MCF 10A (cell line): ENCODE results near the gene CNN2. TPM values are rescaled to one million over a fixed set of nuclear protein-coding genes. Genes with fewer than 3 reads are reported as not detected.

Experiments
- BruUV-seq: library from RNA; stranded (reverse); fragments of 400-500 nt; replicated peaks from 2 replicates; lab custom pipeline; 2021; lab: Mats Ljungman, UMichigan
- CTCF ChIA-PET: fragments of 300-600 bp; sonication (Branson Sonifier 250); formaldehyde crosslinking; extraction: SDS; loops from one replicate; lab custom pipeline; 2021; ENCODE audit warnings: antibody characterized with exemption, inconsistent platforms; lab: Yijun Ruan, JAX
- POLR2A ChIA-PET: fragments of 300-600, 350-650 bp; sonication (Branson Sonifier 250); formaldehyde crosslinking; extraction: SDS; loops from one replicate; lab custom pipeline; 2020; ENCODE audit warnings: antibody characterized with exemption, inconsistent platforms; lab: Yijun Ruan, JAX
- DNase-seq: peaks from one replicate; pipeline ENCODE4 v3.0.0-alpha.2; 2018; ENCODE audit not compliant: unreplicated experiment
- H3K27ac Mint-ChIP-seq: one replicate; pipeline ENCODE4 v1.8.0; 2022; ENCODE audit warnings: mild to moderate bottlenecking, low read depth, mixed read lengths; ENCODE audit not compliant: unreplicated experiment
- H3K27me3 Mint-ChIP-seq: one replicate; pipeline ENCODE4 v1.8.0; 2022; ENCODE audit warnings: mixed read lengths; ENCODE audit not compliant: insufficient read depth, unreplicated experiment
- H3K36me3 Mint-ChIP-seq: one replicate; pipeline ENCODE4 v1.8.0; 2022; ENCODE audit warnings: mild to moderate bottlenecking, moderate library complexity, mixed read lengths; ENCODE audit not compliant: insufficient read depth, unreplicated experiment
- H3K4me1 Mint-ChIP-seq: one replicate; pipeline ENCODE4 v1.8.0; 2022; ENCODE audit warnings: mixed read lengths; ENCODE audit not compliant: insufficient read depth, unreplicated experiment
- H3K4me3 Mint-ChIP-seq: one replicate; pipeline ENCODE4 v1.8.0; 2022; ENCODE audit warnings: mild to moderate bottlenecking, moderate library complexity, mixed read lengths; ENCODE audit not compliant: unreplicated experiment
- H3K9me3 Mint-ChIP-seq: one replicate; pipeline ENCODE4 v1.8.0; 2022; ENCODE audit warnings: mixed read lengths; ENCODE audit not compliant: unreplicated experiment
- intact Hi-C: fragments of 100-400 bp; cut with micrococcal nuclease; formaldehyde crosslinking; loops from 2 replicates; pipeline ENCODE4 v1.14.1; 2022
- total RNA-seq: library from RNA; stranded (reverse); gene quantifications from 2 replicates; pipeline ENCODE4 v1.2.3, GENCODE V29; 2022
- TF ChIP-seq, protein P1 (sequence below): fragments of 200-600 bp; IDR thresholded peaks from one replicate; pipeline ENCODE4 v1.8.0; 2022; ENCODE audit warnings: antibody characterized with exemption, mild to moderate bottlenecking; ENCODE audit not compliant: unreplicated experiment

The CNN2 gene
- total RNA-seq, 1 experiment from 2014 or later = 166 TPM

DNA sequence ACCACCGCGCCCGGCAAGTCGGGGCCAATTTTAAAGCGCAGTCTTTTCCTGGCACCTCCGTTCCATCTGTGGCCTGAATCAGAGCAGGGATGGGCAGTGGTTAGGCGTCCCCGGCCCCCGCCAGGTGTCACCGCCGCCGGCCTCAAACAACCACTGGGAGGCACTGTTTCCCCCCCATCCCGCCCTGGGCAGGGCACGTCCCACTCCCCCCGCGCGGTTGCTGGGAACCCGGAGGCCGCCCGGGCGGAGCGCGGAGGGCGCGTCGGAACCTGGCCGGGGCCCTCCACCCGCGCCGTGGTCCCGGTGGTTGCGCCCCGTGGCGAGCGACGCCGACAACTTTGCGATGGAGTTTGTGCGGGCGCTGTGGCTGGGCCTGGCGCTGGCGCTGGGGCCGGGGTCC, 26.3 kb upstream of the CNN2 start, which contains the start of gene GRIN3B:
GRIN3B (plus strand) TSS at position 325 of the 400 bp plus-strand sequence; CDS start at position 344, 19 bp downstream.
- intact Hi-C loops = no loop called here
- DNase-seq = no peak
- TF ChIP-seq, protein P1, sequence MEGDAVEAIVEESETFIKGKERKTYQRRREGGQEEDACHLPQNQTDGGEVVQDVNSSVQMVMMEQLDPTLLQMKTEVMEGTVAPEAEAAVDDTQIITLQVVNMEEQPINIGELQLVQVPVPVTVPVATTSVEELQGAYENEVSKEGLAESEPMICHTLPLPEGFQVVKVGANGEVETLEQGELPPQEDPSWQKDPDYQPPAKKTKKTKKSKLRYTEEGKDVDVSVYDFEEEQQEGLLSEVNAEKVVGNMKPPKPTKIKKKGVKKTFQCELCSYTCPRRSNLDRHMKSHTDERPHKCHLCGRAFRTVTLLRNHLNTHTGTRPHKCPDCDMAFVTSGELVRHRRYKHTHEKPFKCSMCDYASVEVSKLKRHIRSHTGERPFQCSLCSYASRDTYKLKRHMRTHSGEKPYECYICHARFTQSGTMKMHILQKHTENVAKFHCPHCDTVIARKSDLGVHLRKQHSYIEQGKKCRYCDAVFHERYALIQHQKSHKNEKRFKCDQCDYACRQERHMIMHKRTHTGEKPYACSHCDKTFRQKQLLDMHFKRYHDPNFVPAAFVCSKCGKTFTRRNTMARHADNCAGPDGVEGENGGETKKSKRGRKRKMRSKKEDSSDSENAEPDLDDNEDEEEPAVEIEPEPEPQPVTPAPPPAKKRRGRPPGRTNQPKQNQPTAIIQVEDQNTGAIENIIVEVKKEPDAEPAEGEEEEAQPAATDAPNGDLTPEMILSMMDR = peak; percentile 34
- Mint-ChIP-seq H3K36me3 (peaks cover 6% of the 10 kb centered on the region), H3K4me3 (no peak within 1 kb of the TSS), H3K27me3 (peaks cover 17% of the 10 kb centered on the region), H3K4me1 (peaks cover 6% of the 10 kb centered on the region), H3K27ac (no peak within 1 kb of the TSS), H3K9me3 (no peaks in the 10 kb centered on the region)
- no TSS peak for BruUV-seq
- ChIA-PET POLR2A (no interaction called here), CTCF (interaction anchor here (1.5 kb wide), 1 partner anchor 204 kb away, joined by 3 read pairs; no protein-coding TSS in a partner anchor)

DNA sequence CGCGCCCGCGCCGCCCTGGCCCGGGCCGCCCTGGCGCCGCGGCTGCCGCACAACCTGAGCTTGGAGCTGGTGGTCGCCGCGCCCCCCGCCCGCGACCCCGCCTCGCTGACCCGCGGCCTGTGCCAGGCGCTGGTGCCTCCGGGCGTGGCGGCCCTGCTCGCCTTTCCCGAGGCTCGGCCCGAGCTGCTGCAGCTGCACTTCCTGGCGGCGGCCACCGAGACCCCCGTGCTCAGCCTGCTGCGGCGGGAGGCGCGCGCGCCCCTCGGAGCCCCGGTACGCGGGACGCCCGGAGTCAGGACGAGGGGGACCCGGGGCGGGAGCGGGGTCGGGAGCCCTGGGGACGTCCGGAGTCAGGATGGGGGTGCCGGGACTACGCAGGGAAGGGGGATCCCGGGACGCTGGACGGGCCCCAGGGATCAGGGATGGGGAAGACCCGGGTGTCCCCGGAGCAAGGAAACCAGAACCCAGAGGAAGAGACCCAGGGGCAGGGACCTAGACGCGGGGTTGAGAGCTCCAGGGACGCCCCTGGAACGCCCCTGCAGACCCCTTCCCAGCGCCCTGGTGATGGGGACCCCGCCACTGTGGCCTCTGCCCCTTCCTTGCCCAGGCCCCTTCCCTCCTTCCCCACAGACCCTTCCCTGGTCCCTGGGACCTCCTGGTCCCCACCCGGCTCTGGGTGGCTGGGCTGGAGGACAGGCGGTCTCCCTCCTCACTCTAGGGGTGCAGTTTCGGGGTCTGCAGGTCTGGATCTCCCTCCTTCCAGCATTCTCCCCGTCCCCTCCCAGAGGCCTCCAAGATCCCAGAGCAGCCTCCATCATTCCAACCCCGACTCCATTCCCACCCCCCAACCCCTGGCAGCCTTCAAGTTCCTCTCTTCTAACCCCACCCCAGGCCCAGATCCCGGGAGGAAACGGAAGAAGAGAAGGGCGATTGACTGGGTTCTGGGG, 25.5 kb upstream of the CNN2 start:
- H3K9me3 Mint-ChIP-seq = no peaks in the 10 kb centered on the region
- intact Hi-C loops = loop anchor here (1.0 kb wide), 2 partner anchors 80 to 231 kb away; no protein-coding TSS in a partner anchor
- DNase-seq = no peak
- H3K36me3 Mint-ChIP-seq = peaks cover 6% of the 10 kb centered on the region
- POLR2A ChIA-PET = interaction anchor here (0.6 to 0.9 kb wide), 4 partner anchors 17 to 204 kb away, joined by 3 to 4 read pairs (median 4); partner anchors contain the start of gene CNN2
- TF ChIP-seq, protein P1 = no peak
- H3K27me3 Mint-ChIP-seq = peaks cover 17% of the 10 kb centered on the region
- H3K27ac Mint-ChIP-seq = no peak overlapping the region
- H3K4me1 Mint-ChIP-seq = peaks cover 6% of the 10 kb centered on the region
- CTCF ChIA-PET = interaction anchor here (0.5 to 1.5 kb wide), 5 partner anchors 9 to 262 kb away, joined by 3 to 4 read pairs (median 3); no protein-coding TSS in a partner anchor
- no TSS peak for BruUV-seq
- no peak overlapping the region for H3K4me3 Mint-ChIP-seq

DNA sequence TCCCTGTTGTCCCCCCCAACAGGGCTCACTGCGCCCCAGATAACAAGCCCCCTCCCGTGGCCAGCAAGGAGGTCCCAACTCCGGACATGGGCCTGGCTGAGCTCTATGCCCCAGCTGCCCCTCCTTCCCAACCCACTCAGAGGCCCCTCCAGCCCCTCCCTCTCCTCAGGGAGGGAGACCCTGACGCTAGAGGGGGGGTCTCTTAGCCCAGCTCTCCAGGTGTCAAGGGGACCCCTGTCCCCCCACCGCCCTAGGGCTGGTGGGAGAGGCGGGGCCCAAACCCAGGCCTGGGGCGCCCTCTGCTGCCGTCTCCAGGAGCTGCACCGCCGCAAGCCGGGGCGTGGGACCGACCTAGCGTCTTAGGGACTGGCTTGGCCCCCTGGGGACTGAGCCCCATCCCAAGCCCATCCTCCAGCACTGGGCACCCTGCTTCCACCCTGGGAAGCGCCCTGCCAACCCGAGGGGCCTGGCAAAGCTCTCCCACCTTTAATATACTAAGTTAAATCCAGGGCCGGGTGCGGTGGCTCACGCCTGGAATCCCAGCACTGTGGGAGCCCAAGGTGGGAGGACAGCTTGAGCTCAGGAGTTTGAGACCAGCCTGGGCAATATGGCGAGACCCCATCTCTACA, 24.8 kb upstream of the CNN2 start:
- ChIA-PET POLR2A (interaction anchor here (0.6 to 0.9 kb wide), 4 partner anchors 17 to 203 kb away, joined by 3 to 4 read pairs (median 4); partner anchors contain the start of gene CNN2), CTCF (interaction anchor here (0.5 to 1.5 kb wide), 5 partner anchors 8 to 263 kb away, joined by 3 to 4 read pairs (median 3); no protein-coding TSS in a partner anchor)
- Mint-ChIP-seq H3K4me3 (no peak overlapping the region), H3K27me3 (peaks cover 17% of the 10 kb centered on the region), H3K4me1 (no peaks in the 10 kb centered on the region), H3K27ac (no peak overlapping the region), H3K9me3 (no peaks in the 10 kb centered on the region), H3K36me3 (peaks cover 1% of the 10 kb centered on the region)
- TF ChIP-seq, protein P1 = peak; percentile 95
- DNase-seq = peak; percentile 51
- intact Hi-C loops = loop anchor here (1.0 kb wide), 2 partner anchors 80 to 231 kb away; no protein-coding TSS in a partner anchor
- BruUV-seq = no TSS peak
